ENCODE measurements around the gene IL5RA. TPM values are rescaled to one million over a fixed set of nuclear protein-coding genes. Genes with fewer than 3 reads are reported as not detected.

Gene IL5RA
- total and polyA plus RNA-seq, 10 of the 15 experiments (the other 5 are each of a cell fraction or from before 2014, with no cell fraction given), result 0.04 to 0.53 (median 0.14) TPM; not detected in 6

DNA sequence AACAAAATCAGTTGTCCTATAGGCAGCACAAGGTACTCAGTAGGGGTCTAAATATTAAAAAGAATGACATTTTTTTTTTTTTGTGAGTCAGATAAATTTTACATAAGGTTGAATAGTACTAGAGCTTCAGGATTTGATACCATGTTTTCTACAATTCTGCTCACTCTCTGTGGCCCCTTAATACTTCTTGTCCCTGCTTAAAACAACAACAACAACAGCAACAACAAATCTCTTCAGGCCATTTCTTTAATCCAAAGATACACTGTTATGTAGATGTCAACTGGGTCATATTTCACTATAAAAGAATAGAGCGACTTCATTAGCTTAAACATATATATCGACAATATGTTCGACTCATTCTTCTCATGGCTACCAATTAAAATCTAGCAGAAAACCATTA is 3.0 kb downstream of the IL5RA start:
- Histone ChIP-seq H3K36me3 (ENCODE audit: control insufficient read depth in 2 of 2, insufficient read depth in 2 of 2, low read length in 1 of 2) (no peaks in the 10 kb centered on the region), H3K9ac (ENCODE audit: control insufficient read depth, insufficient read depth, low read length) (no peak overlapping the region), H3K79me2 (ENCODE audit: control insufficient read depth, insufficient read depth, low read length) (no peaks in the 10 kb centered on the region), H3K27ac (ENCODE audit: control insufficient read depth, insufficient read depth) (no peak overlapping the region), H2AFZ (ENCODE audit: control insufficient read depth, low read depth, low read length) (no peak overlapping the region), H3K4me3 (no peak overlapping the region), H3K9me3 (replicated peaks; ENCODE audit: control insufficient read depth, insufficient read depth, low read length) (no peaks in the 10 kb centered on the region), H3K4me1 (ENCODE audit: control insufficient read depth, insufficient read depth, low read length) (peaks cover 34% of the 10 kb centered on the region), H3K27me3 (replicated peaks in 1 of 2; ENCODE audit: control insufficient read depth in 2 of 2, insufficient read depth in 2 of 2, low read length in 1 of 2) (no peaks in the 10 kb centered on the region), H4K20me1 (ENCODE audit: control insufficient read depth, insufficient read depth) (no peaks in the 10 kb centered on the region), H3K4me2 (ENCODE audit: control insufficient read depth, insufficient read depth) (no peak overlapping the region)
- WGBS (ENCODE audit: insufficient coverage, insufficient replicate concordance, low lambda C conversion rate, missing lambda C conversion rate), result 97% methylated on average over 3 of the region's 3 CpGs
- in situ Hi-C loops (cut with MboI) (no loop called here), intact Hi-C loops (cut with micrococcal nuclease; ENCODE audit: unreplicated experiment) (no loop called here)
- SMC1A ChIA-PET (ENCODE audit: uncharacterized antibody, unreplicated experiment), result interaction anchor here (1.0 kb wide), 1 partner anchor 23 kb away, joined by 3 read pairs; no protein-coding TSS in a partner anchor
- TF ChIP-seq NR2F1 (conservative IDR thresholded peaks at IDR 0.05), result no peak
- no peak for TF ChIP-seq SIX5 (IDR thresholded peaks at IDR 0.05; ENCODE audit: low read depth, low read length, severe bottlenecking)
- TF ChIP-seq BACH1 (IDR thresholded peaks at IDR 0.05; ENCODE audit: borderline replicate concordance), result no peak
- no peak for TF ChIP-seq TCF7 (IDR thresholded peaks at IDR 0.05; ENCODE audit: borderline replicate concordance)
- TF ChIP-seq NR2C1 (IDR thresholded peaks at IDR 0.05), result no peak
- no peak for TF ChIP-seq ZBED1 (IDR thresholded peaks at IDR 0.05; ENCODE audit: borderline replicate concordance)
- no peak for TF ChIP-seq ATF7 (IDR thresholded peaks at IDR 0.05; ENCODE audit: low read depth)
- TF ChIP-seq NBN (IDR thresholded peaks at IDR 0.05), result no peak
- no peak for TF ChIP-seq CHD2 (IDR thresholded peaks at IDR 0.05; ENCODE audit: borderline replicate concordance, low read depth, low read length)
- TF ChIP-seq NFXL1 (IDR thresholded peaks at IDR 0.05; ENCODE audit: borderline replicate concordance), result no peak
- no peak for TF ChIP-seq KAT2A (conservative IDR thresholded peaks at IDR 0.05; ENCODE audit: control insufficient read depth, low read depth, low read length)
- no peak for TF ChIP-seq SREBF1 (IDR thresholded peaks at IDR 0.05; ENCODE audit: low read length)
- TF ChIP-seq IKZF1 (conservative IDR thresholded peaks at IDR 0.05), result no peak
- TF ChIP-seq TARDBP (IDR thresholded peaks at IDR 0.05; ENCODE audit: borderline replicate concordance), result no peak
- TF ChIP-seq YBX1 (IDR thresholded peaks at IDR 0.05), result no peak
- DNase-seq (ENCODE audit: low read depth, low spot score) (no peak), FAIRE-seq (no peak), ATAC-seq (no peak)
- RAD21 ChIA-PET (ENCODE audit: unreplicated experiment), result no interaction called here
- CTCF ChIA-PET, result interaction anchor here (1.1 kb wide), 1 partner anchor 25 kb away, joined by 3 read pairs; no protein-coding TSS in a partner anchor
- POLR2A ChIA-PET, result no interaction called here
- BruUV-seq (replicated peaks), result no TSS peak

Measured in GM12878 (cell line).